ENCODE measurements around the gene PDE8A. TPM values are rescaled to one million over a fixed set of nuclear protein-coding genes. Genes with fewer than 3 reads are reported as not detected.
"Not testable (repeated sequence)": the region's sequence is repeated elsewhere in the genome, so short reads cannot be mapped to it uniquely, and the experiment has no call there.

Gene PDE8A
- total and polyA plus RNA-seq, 10 of the 15 experiments (the other 5 are each of a cell fraction or from before 2014, with no cell fraction given): 6.7 to 69.2 (median 27.2) TPM

DNA sequence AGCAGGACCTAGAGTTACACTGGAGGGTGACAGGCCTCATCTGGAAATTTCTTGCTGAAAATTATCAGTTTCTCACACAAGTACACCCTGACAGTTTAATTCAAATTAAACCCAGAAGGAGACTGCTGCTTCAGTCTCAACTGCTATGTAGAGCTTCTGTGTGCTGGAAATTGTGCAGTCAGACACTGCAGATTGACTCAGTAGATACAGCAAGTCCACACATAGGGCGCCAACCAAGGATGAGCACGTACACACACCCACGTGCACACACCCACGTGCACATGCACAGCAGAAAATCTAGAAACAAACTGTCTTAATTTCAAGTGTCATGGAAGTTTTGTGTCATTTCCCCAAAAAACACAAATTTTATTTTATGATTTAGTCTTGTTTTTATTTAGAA, 192.9 kb downstream of the PDE8A start (continued):
- TF ChIP-seq, protein P1, sequence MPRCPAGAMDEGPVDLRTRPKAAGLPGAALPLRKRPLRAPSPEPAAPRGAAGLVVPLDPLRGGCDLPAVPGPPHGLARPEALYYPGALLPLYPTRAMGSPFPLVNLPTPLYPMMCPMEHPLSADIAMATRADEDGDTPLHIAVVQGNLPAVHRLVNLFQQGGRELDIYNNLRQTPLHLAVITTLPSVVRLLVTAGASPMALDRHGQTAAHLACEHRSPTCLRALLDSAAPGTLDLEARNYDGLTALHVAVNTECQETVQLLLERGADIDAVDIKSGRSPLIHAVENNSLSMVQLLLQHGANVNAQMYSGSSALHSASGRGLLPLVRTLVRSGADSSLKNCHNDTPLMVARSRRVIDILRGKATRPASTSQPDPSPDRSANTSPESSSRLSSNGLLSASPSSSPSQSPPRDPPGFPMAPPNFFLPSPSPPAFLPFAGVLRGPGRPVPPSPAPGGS (IDR thresholded peaks at IDR 0.05; ENCODE audit: borderline replicate concordance, insufficient read depth, low read depth, low read length, poor library complexity, severe bottlenecking): no peak
- TF ChIP-seq SIN3A (IDR thresholded peaks at IDR 0.05; ENCODE audit: low read depth, low read length) (no peak), NR2C2 (IDR thresholded peaks at IDR 0.05; ENCODE audit: borderline replicate concordance, control insufficient read depth, insufficient read length, low read depth) (no peak), EZH2 (IDR thresholded peaks at IDR 0.05; ENCODE audit: borderline replicate concordance, control insufficient read depth, low read depth, low read length) (no peak), RB1 (IDR thresholded peaks at IDR 0.05; ENCODE audit: borderline replicate concordance) (no peak)
- TF ChIP-seq, protein P2, sequence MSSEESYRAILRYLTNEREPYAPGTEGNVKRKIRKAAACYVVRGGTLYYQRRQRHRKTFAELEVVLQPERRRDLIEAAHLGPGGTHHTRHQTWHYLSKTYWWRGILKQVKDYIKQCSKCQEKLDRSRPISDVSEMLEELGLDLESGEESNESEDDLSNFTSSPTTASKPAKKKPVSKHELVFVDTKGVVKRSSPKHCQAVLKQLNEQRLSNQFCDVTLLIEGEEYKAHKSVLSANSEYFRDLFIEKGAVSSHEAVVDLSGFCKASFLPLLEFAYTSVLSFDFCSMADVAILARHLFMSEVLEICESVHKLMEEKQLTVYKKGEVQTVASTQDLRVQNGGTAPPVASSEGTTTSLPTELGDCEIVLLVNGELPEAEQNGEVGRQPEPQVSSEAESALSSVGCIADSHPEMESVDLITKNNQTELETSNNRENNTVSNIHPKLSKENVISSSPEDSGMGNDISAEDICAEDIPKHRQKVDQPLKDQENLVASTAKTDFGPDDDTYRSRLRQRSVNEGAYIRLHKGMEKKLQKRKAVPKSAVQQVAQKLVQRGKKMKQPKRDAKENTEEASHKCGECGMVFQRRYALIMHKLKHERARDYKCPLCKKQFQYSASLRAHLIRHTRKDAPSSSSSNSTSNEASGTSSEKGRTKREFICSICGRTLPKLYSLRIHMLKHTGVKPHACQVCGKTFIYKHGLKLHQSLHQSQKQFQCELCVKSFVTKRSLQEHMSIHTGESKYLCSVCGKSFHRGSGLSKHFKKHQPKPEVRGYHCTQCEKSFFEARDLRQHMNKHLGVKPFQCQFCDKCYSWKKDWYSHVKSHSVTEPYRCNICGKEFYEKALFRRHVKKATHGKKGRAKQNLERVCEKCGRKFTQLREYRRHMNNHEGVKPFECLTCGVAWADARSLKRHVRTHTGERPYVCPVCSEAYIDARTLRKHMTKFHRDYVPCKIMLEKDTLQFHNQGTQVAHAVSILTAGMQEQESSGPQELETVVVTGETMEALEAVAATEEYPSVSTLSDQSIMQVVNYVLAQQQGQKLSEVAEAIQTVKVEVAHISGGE (CRISPR knock-in tag; IDR thresholded peaks at IDR 0.05): no peak

DNA sequence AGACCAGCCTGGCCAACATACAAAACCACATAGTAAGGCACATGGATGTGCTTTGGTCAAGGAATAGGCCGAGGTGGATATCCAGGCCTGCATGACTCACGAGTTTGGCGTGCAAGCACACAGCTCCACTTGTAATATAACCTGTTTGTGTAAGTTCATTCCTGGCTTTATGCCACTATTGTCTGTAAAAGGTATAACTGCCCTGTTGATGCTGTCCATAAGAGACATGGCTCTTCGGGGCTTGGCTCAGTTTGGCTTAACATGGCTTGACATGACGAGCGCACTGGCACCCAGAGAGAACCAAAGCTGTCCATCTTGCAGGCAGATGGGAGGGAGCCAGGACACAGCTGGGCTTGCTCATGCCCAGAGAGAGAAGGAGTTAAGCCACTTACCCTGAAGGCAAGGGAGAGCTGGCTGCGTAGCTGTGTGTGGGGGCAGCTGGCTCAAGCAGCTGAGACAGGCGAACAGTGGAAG, 195.4 kb downstream of the PDE8A start:
- ATAC-seq; RAD21 ChIA-PET (ENCODE audit: unreplicated experiment); POLR2A ChIA-PET; H3K9me3 ChIP-seq (replicated peaks; ENCODE audit: control insufficient read depth, insufficient read depth, low read length); H3K27ac ChIP-seq (ENCODE audit: control insufficient read depth, insufficient read depth); H3K4me2 ChIP-seq (ENCODE audit: control insufficient read depth, insufficient read depth); intact Hi-C loops (cut with micrococcal nuclease; ENCODE audit: unreplicated experiment); H3K4me3 ChIP-seq; H3K36me3 ChIP-seq (ENCODE audit: control insufficient read depth in 2 of 2, insufficient read depth in 2 of 2, low read length in 1 of 2); H4K20me1 ChIP-seq (ENCODE audit: control insufficient read depth, insufficient read depth); SMC1A ChIA-PET (ENCODE audit: uncharacterized antibody, unreplicated experiment); H3K9ac ChIP-seq (ENCODE audit: control insufficient read depth, insufficient read depth, low read length); BruUV-seq (replicated peaks); H3K27me3 ChIP-seq (replicated peaks in 1 of 2; ENCODE audit: control insufficient read depth in 2 of 2, insufficient read depth in 2 of 2, low read length in 1 of 2); H2AFZ ChIP-seq (ENCODE audit: control insufficient read depth, low read depth, low read length); FAIRE-seq; H3K79me2 ChIP-seq (ENCODE audit: control insufficient read depth, insufficient read depth, low read length); H3K4me1 ChIP-seq (ENCODE audit: control insufficient read depth, insufficient read depth, low read length); DNase-seq (ENCODE audit: low read depth, low spot score): not testable (repeated sequence)
- WGBS (ENCODE audit: insufficient coverage, insufficient replicate concordance, low lambda C conversion rate, missing lambda C conversion rate): 40% methylated on average over 8 of the region's 8 CpGs
- in situ Hi-C loops (cut with MboI): loop anchor here (5.0 kb wide), 1 partner anchor 110 kb away; no protein-coding TSS in a partner anchor
- CTCF ChIA-PET: interaction anchor here (0.6 kb wide), 1 partner anchor 86 kb away, joined by 3 read pairs; no protein-coding TSS in a partner anchor
